WTC11 (cell line): ENCODE results near the gene OR2L3. TPM values are rescaled to one million over a fixed set of nuclear protein-coding genes. Genes with fewer than 3 reads are reported as not detected.

Source experiments
- ATAC-seq: fragments of 200-7000 bp; cut with Tn5 transposase; 2 replicates; pipeline ENCODE4 v1.10.0; 2021; ENCODE audit warnings: mild to moderate bottlenecking, moderate library complexity
- CTCF ChIA-PET: fragments of 300-600 bp; sonication (Branson Sonifier 250); formaldehyde crosslinking; loops from one replicate; lab custom pipeline; 2021; ENCODE audit warnings: antibody characterized with exemption; lab: Charles Lee
- POLR2A ChIA-PET: fragments of 350-600 bp; sonication (Branson Sonifier 250); formaldehyde crosslinking; loops from one replicate; lab custom pipeline; 2021; ENCODE audit warnings: antibody characterized with exemption; lab: Charles Lee
- DNase-seq: peaks from one replicate; pipeline ENCODE4 v3.0.0; 2021; ENCODE audit warnings: low spot score
- H3K27ac Mint-ChIP-seq: 2 replicates; pipeline ENCODE4 v1.8.0; 2021; ENCODE audit warnings: mixed read lengths
- H3K27me3 Mint-ChIP-seq: 2 replicates; pipeline ENCODE4 v1.8.0; 2021; ENCODE audit warnings: low read depth, mild to moderate bottlenecking, moderate library complexity, mixed read lengths
- H3K36me3 Mint-ChIP-seq: 2 replicates; pipeline ENCODE4 v1.8.0; 2021; ENCODE audit warnings: mixed read lengths
- H3K4me1 Mint-ChIP-seq: 2 replicates; pipeline ENCODE4 v1.8.0; 2022; ENCODE audit warnings: mixed read lengths
- H3K4me3 Mint-ChIP-seq: 2 replicates; pipeline ENCODE4 v1.8.0; 2021; ENCODE audit warnings: mild to moderate bottlenecking, moderate library complexity, mixed read lengths
- H3K9me3 Mint-ChIP-seq: 2 replicates; pipeline ENCODE4 v1.8.0; 2021; ENCODE audit warnings: mixed read lengths
- ATF1 ChIP-seq: sonication (generic); formaldehyde crosslinking; IDR thresholded peaks from 2 replicates; pipeline ENCODE4 v1.8.1; 2023; ENCODE audit warnings: mild to moderate bottlenecking, moderate library complexity, missing genetic modification reagents
- E2F5 ChIP-seq: sonication (generic); formaldehyde crosslinking; IDR thresholded peaks from 2 replicates; pipeline ENCODE4 v1.8.1; 2022; ENCODE audit warnings: mild to moderate bottlenecking, moderate library complexity, missing genetic modification reagents
- ETV6 ChIP-seq: sonication (generic); formaldehyde crosslinking; IDR thresholded peaks from 2 replicates; pipeline ENCODE4 v1.8.1; 2022; ENCODE audit warnings: mild to moderate bottlenecking, missing genetic modification reagents
- FOXP4 ChIP-seq: sonication (generic); formaldehyde crosslinking; IDR thresholded peaks from 2 replicates; pipeline ENCODE4 v1.8.0; 2022; ENCODE audit warnings: mild to moderate bottlenecking, missing genetic modification reagents
- GTF2I ChIP-seq: fragments of 250-450 bp; sonication (Bioruptor Pico); conservative IDR thresholded peaks from 2 replicates; pipeline ENCODE4 v1.4.0; 2021; ENCODE audit warnings: mild to moderate bottlenecking
- IRF1 ChIP-seq: sonication (generic); formaldehyde crosslinking; IDR thresholded peaks from 2 replicates; pipeline ENCODE4 v1.8.0; 2023; ENCODE audit warnings: missing genetic modification reagents
- JUN ChIP-seq: sonication (generic); formaldehyde crosslinking; IDR thresholded peaks from 2 replicates; pipeline ENCODE4 v1.8.0; 2023; ENCODE audit warnings: mild to moderate bottlenecking, missing genetic modification reagents
- PRDM15 ChIP-seq: sonication (generic); formaldehyde crosslinking; IDR thresholded peaks from 2 replicates; pipeline ENCODE4 v1.8.0; 2022; ENCODE audit warnings: missing genetic modification reagents
- SP1 ChIP-seq: sonication (generic); formaldehyde crosslinking; conservative IDR thresholded peaks from 2 replicates; pipeline ENCODE4 v1.8.1; 2022; ENCODE audit warnings: missing genetic modification reagents
- USF1 ChIP-seq: sonication (generic); formaldehyde crosslinking; IDR thresholded peaks from 2 replicates; pipeline ENCODE4 v1.8.0; 2022; ENCODE audit warnings: mild to moderate bottlenecking, missing genetic modification reagents
- ZNF219 ChIP-seq: sonication (generic); formaldehyde crosslinking; IDR thresholded peaks from 2 replicates; pipeline ENCODE4 v1.8.0; 2023; ENCODE audit warnings: missing genetic modification reagents, mild to moderate bottlenecking, borderline replicate concordance
- ZNF232 ChIP-seq: sonication (generic); formaldehyde crosslinking; IDR thresholded peaks from 2 replicates; pipeline ENCODE4 v1.8.0; 2022; ENCODE audit warnings: mild to moderate bottlenecking, missing genetic modification reagents
- ZNF281 ChIP-seq: sonication (generic); formaldehyde crosslinking; IDR thresholded peaks from 2 replicates; pipeline ENCODE4 v1.8.0; 2023; ENCODE audit warnings: mild to moderate bottlenecking, missing genetic modification reagents
- ZNF512 ChIP-seq: sonication (generic); formaldehyde crosslinking; IDR thresholded peaks from 2 replicates; pipeline ENCODE4 v1.8.1; 2022; ENCODE audit warnings: missing genetic modification reagents, borderline replicate concordance
- ZNF532 ChIP-seq: fragments of 250-450 bp; sonication (Bioruptor Pico); IDR thresholded peaks from 2 replicates; pipeline ENCODE4 v1.9.0; 2021; ENCODE audit warnings: mild to moderate bottlenecking, borderline replicate concordance
- ZNF671 ChIP-seq: fragments of 250-450 bp; sonication (Bioruptor Pico); IDR thresholded peaks from 2 replicates; pipeline ENCODE4 v1.8.0; 2021; ENCODE audit warnings: mild to moderate bottlenecking
- total RNA-seq: library from RNA; stranded (reverse); gene quantifications from 3 replicates; pipeline ENCODE4 v1.2.3, GENCODE V29; 2021

OR2L3 gene
- total RNA-seq, 1 experiment from 2014 or later, result not detected

- TF ChIP-seq E2F5, result no peak
- no peak for TF ChIP-seq ZNF512 (CRISPR knock-in tag)
- TF ChIP-seq ZNF281, result no peak
- no peak for TF ChIP-seq PRDM15 (CRISPR knock-in tag)
- TF ChIP-seq IRF1 (CRISPR knock-in tag), result no peak
- TF ChIP-seq ATF1 (CRISPR knock-in tag), result no peak
- no peak for TF ChIP-seq GTF2I (CRISPR knock-in tag)
These were observed 47.8 kb upstream of the OR2L3 start (continued) for GRCh38 chr1:247998811-247999210.

GRCh38 chr1:248000169-248000568, 46.5 kb upstream of the OR2L3 start:
- H3K27ac Mint-ChIP-seq, result no peak overlapping the region
- H3K4me1 Mint-ChIP-seq, result no peaks in the 10 kb centered on the region
- H3K4me3 Mint-ChIP-seq, result no peak overlapping the region
- POLR2A ChIA-PET, result no interaction called here
- peaks cover 71% of the 10 kb centered on the region for H3K9me3 Mint-ChIP-seq
- DNase-seq (no peak), ATAC-seq (no peak)
- CTCF ChIA-PET, result no interaction called here
- peaks cover 60% of the 10 kb centered on the region for H3K36me3 Mint-ChIP-seq
- peaks cover 14% of the 10 kb centered on the region for H3K27me3 Mint-ChIP-seq
- TF ChIP-seq ZNF219, result no peak
- TF ChIP-seq USF1, result no peak
- no peak for TF ChIP-seq JUN
- TF ChIP-seq ZNF232 (CRISPR knock-in tag), result no peak
- no peak for TF ChIP-seq SP1 (CRISPR knock-in tag)
- TF ChIP-seq ETV6 (CRISPR knock-in tag), result no peak
- no peak for TF ChIP-seq ZNF671 (CRISPR knock-in tag)
- no peak for TF ChIP-seq ZNF532
- TF ChIP-seq FOXP4 (CRISPR knock-in tag), result no peak
